ENCODE measurements around the gene EPS8L3. TPM values are rescaled to one million over a fixed set of nuclear protein-coding genes. Genes with fewer than 3 reads are reported as not detected.
"Not testable (repeated sequence)": the region's sequence is repeated elsewhere in the genome, so short reads cannot be mapped to it uniquely, and the experiment has no call there.

Gene EPS8L3, protein sequence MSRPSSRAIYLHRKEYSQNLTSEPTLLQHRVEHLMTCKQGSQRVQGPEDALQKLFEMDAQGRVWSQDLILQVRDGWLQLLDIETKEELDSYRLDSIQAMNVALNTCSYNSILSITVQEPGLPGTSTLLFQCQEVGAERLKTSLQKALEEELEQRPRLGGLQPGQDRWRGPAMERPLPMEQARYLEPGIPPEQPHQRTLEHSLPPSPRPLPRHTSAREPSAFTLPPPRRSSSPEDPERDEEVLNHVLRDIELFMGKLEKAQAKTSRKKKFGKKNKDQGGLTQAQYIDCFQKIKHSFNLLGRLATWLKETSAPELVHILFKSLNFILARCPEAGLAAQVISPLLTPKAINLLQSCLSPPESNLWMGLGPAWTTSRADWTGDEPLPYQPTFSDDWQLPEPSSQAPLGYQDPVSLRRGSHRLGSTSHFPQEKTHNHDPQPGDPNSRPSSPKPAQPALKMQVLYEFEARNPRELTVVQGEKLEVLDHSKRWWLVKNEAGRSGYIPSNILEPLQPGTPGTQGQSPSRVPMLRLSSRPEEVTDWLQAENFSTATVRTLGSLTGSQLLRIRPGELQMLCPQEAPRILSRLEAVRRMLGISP
- total RNA-seq (2014; rRNA removed; shearing (Covaris generic)), result 0.15 TPM in 1 of 2 replicates, not detected in the other
- polyA plus RNA-seq (2014; cell fraction: nucleus; rRNA removed), result 0.22 TPM in 1 of 2 replicates, not detected in the other

DNA sequence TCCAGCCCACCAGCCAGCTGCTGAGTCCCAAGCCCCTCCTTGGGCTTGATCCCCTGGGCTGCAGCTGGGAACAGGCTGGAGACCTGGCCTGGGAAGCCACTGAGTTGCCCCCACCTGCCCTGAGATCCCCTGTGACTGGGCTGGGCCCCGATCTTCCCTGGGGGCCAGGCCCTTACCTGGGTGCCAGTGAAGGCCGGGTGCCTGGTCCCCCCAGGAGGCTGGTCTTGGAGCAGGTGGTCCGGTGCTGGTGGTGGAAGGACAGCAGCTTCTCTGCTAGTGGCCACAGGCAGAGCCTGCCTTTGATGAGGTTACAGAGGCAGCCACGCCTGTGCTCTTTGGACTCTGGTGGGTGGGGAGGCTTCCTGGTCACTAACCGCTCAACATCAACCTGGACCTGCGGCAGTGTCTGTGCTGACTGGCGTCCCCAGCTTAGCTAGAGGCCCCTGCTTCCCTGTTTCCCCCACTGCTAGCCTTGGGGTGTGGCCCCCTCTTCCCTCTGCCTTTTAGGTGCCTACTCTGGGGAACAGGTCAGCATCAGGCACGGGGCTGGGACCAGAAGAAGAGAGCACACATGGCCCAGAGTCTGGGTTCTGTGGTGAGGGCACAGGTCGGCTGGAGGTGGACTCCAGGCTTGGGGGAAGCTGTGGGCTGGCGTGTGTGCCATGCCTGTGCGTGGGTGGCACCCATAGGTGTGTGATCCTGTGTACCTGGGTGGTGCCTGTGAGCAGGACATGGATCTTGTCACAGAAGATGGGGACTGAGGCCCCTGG, at the start of gene EPS8L3:
Gene EPS8L3 (minus strand): TSS at position 278 of the 770 bp plus-strand sequence. CDS start 2,174 bp downstream, outside the sequence.
- DNase-seq (ENCODE audit: extremely low read depth, low read depth), result no peak

DNA sequence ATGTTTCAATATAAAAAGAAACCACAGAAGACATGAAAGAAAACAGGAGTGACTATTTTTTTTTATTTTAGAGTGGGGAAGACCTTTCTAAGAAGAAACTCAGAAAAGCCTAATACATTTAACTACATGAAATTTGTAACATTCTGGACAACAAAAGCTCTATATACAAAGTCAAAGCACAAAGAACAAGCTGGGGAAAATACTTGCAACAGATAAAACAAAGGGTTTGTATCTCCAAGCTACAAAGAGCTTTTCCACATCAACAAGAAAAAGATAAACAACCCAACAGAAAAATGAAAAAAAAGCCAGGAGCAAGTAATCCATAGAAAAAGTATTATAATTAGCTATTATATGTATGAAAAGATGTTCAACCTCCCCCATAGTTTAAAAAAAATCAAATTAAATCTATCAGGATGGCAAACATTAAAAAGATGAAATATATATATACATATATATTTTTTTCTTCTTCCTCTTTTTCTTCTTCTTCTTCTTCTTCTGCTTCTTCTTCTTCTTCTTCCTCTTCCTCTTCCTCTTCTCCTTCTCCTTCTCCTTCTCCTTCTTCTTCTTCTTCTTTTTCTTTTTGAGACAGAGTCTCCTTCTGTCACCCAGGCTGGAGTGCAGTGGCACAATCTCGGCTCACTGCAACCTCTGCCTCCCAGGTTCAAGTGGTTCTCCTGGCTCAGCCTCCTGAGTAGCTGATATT, 49.1 kb upstream of the EPS8L3 start:
- no peak for DNase-seq (ENCODE audit: extremely low read depth, low read depth)

DNA sequence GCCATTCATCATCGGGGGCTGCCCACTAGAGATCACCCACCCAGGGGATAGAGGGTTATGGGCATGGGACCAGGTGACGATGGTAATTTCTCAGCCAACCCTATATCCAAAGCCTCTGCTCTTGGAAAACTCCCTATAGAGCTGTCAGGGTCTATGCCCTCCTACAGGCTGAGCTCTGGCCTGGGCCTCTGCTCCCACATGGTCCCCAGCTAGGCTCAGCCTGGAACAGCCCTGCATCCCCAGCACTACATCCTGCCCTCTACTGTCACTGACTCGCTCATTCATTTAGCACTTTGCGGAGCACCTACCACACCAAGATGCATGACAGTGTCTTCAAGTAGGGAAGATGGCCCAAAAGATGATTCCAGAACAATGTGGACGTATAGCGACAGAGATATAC, 45.0 kb upstream of the EPS8L3 start:
- no peak for DNase-seq (ENCODE audit: extremely low read depth, low read depth)

DNA sequence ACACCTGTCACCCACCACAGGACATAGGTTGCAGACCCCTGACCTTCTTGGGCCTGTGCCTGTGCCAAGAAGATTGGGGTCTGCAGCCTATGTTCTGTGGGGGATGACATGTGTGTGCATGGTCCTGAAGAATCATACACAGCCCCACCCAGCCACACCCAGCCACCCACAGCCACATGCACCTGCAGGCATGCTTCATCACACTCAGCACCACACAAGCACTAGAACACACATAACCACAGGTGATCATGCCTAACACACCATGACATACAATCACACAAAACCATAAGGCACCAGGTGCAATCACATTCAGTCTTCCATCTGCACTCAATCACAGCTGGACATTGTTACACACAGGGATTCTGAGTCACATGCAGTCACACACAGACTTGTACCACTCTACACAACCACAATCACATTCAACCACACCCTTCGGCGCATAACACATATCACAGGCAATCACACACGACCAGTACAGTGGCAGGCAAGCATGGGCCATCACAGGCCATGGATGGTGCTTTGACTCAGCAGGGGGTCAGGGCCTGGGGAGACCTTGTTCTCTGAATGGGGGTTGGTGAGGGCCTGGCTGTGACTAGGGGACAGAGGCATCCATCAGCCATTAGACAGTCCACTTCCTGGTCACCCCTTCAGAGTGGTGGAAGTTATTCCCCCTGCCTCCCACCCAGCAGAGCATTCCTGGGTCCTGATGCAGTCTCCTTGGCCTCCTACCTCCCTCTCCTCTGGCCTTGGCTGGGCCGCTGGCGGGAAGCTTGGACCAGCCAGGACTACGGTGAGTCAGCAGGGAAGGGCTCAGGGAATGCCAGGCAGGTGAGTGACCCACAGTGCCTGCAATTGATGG, 44.3 kb upstream of the EPS8L3 start:
- no peak for DNase-seq (ENCODE audit: extremely low read depth, low read depth)

DNA sequence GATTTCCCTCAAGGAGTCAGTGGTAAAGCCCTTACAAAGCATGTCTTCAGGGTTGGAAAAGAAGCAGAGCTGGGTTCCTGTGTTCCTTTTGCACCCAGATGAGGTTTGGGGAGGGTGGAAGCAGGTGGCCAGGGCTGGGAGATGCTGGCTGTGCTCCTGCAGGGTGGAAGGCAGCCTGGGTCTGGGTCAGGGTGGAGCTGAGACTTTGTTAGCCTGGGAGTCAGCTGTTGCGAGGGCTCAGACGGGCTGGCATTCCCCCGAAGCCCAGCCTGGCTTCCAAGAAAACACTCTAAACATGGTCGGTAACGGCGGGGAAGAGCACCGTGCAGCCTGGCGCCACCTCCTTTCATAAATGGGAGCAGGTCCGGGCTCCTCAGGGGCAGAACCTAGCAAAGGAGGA, 43.7 kb upstream of the EPS8L3 start:
- DNase-seq (ENCODE audit: extremely low read depth, low read depth), result no peak

DNA sequence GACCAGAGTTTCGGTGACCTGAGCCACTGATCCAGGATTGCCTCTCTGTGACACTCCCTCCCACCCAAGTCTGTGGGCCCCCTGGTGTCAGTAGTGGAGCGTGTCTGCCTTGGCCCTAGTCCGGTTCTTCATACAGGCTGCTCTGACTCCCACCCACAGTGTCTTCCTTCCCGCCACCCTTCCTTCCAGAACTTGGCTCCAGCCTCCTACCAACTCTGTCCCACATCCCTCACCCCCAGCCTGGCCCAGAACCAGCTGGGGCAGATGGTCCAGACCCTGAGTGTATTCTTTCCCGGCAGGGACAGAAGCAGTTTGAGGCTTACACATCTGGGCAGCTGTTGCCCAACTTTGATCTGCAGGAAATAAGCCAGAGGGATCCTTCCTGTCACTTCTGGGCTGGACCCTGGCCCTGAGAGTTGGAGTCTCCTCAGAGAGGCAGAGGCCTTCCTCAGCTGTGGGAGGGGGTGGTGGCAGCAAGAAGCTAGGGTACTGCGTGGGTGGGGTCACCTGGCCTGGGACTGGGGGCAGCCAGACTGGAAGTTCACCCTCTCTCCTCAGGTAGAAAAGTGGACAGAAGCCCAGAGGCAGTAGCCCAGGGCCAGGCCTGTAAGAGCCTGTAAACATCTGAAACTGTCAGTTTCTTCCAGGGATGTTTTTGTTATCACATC, 43.1 kb upstream of the EPS8L3 start:
- no peak for DNase-seq (ENCODE audit: extremely low read depth, low read depth)

DNA sequence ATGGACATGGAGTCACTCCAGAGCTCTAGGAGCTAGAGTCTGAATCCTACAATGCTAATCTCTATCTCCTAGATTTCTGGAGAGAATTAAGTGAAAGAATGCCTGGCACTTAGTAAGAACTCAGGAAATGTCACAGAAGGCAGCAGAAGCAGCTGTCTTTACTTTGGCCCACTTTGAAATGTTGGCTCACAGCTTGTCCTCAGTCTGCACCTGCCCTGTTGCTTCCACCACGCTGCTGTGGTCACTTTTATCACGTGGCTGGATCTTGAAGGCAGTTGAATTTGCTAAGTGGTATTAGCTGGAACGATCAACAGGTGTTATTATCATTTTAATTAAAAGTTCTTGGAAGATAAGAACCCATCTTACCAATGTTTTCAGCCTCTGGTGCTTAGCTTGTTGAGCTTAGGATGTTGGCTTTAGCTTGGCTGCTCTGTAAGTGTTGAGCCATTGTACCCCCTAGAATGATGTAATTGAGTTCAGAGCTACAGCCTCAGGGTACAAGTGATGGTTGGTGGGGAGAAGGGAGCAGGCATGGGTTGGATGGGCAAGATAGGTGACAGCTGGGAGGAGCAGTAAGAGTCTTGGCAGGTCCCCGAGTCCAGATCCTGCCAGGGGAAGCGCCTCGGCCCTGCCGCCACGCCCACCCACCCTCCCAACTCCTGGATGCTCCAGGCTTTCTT, 41.9 kb upstream of the EPS8L3 start:
- no peak for DNase-seq (ENCODE audit: extremely low read depth, low read depth)

DNA sequence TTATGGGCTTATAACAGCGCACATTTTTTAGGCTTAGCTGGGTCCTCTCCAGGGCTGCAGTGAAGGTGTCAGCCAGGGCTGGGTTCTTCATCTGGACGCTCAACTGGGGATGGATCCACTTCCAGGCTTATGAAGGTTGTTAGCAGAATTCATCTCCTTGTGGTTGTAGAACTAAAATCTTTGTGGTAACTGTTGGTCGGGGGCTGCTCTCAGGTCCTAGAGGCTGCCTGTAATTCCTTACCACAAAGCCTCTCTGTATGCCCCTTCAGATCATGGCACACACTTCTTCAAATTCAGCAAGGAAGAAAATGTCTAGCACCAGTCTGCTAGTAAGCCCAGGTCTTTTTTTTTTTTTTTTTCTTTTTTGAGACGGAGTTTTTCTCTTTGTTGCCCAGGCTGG, 40.9 kb upstream of the EPS8L3 start:
- DNase-seq (ENCODE audit: extremely low read depth, low read depth), result no peak

DNA sequence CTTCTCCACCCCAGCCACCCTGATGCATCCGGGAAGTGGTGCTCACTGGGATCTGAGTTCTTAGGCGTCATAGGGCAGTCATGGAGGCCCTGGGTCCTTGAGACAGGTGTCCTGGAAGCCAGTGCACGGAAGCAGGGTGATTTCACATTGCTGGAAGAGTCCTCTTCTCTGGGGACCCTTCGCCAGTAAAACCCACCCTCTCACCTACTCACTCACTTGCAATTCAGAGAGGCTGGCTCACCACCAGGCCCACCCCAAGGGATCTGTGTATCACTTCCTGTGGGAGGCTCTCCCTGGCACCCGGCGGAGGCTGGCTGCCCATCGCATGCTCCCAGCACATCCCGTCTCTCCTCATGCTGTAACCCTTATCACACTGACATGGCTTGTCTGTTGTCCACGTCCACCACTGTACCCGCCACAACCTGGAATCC, 40.2 kb upstream of the EPS8L3 start:
- DNase-seq (ENCODE audit: extremely low read depth, low read depth), result no peak

DNA sequence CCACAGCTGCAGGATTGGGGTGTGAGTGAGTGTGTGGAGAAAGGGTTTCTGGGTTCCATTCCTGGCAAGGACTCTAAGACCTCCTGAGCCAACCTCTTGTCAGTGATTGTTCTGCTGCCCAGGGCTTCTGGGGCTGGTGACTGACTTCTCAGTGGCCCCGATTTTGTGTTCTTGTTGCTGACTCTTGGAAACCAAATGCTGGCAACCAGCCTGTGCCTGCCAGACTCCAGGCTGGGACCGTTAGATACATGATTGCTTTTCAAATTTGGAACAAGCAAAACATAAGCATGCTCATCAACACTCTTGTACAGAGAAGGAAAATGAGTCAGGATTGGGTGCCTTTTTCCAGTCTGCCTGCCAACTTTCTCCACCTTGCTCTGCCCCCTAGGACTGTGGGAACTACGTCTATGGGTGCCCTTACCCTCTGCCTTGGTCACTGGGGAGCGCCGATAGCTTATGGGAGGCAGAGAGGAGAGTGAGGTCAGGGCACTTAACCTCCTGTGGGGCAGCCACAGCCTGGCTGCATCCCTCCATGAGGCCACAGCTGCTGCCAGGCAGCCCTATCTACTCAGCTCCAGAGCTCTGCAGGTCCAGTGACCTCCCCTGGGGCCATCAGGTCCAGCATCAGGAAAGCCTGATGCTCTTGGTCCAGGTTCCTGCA, 39.3 kb upstream of the EPS8L3 start:
- no peak for DNase-seq (ENCODE audit: extremely low read depth, low read depth)

DNA sequence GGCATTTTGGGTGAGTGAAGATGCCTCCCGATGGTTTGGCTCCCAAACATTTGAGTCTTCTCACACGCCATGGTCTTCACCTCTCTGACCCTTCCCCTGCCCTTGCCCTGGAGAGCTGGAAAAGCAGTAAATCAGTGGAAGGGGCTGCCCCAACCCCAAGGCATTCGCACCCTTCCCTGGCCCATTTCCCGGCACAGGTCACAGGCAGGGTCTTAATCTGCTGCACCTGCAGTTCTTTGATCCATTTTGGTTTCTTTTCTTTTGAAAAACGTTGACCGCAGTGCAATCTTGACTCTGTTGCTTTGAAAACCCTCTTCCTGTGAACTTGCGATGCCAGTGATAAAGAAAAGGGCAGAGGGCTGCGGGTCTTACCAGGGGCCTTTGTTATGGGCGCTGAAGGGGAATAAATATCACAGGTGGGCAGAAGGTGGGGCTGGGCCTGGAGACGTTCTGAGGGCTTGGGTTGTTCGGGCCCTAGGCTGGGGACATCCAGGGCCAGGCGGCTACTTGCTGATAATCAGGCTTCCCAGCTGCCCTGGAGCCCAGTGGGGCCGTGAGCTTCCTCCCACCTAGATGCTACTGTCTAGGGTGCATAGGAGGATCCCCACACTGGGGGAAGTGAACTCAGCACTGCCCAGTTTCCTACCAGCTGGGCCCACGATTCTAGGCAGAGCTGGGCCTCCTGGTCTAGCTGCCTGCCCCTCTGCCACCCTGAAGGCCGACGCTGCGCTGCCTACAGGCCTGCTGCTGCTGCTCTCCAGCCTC, 38.6 kb upstream of the EPS8L3 start:
- DNase-seq (ENCODE audit: extremely low read depth, low read depth), result no peak

DNA sequence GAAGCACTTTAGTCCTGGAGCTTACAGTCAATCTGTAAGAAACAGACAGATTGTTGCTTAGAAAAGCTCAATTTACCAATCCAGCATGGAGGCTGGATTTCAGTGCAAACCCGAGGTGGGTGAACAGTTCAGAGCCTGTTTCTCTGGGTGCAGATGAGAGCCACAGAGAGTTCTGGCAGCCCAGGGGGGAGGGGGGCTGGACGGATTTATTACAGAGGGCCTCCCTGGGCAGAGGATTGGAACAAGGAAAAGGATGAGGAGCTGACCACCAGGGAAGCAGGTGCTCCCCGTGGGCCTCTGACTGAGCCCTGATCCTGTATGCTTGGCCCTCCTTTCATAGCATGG, 38.0 kb upstream of the EPS8L3 start:
- no peak for DNase-seq (ENCODE audit: extremely low read depth, low read depth)

DNA sequence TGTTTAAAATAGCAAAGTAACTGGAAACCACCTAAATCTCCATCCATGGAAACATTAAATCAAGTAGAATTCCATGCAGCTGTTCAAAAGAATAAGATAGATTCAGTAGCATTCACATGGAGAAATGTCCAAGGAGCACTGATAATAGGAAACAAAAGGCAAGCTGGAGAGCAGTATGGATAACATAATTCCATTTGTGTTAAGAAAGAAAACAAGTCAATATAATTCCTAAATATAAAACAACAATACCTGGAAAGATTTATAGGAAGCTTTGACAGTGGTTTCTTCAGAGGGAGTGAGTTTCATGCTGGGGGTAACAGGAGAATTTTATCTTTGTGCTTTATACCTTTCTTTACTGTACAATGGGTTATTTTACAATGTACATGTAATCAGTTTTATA, 36.6 kb upstream of the EPS8L3 start:
- no peak for DNase-seq (ENCODE audit: extremely low read depth, low read depth)

DNA sequence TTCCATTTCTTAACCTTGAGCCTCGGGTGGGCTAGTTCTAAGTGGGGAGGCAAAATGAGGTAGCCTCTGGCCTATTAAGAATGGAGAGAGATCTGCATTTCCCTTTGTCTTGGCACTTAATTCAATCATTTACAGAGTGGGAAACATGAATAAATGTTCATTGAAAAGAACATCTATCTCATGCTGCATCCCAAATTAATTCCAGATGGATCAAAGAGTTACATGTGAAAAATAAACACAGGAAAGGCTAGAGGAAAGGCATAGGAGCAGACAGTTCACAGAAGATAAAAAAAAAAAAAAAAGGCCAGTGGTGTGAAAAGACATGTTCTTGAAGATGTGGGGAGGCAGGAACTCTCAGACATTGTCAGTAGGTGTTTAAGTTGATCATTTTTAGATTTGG, 35.7 kb upstream of the EPS8L3 start:
- no peak for DNase-seq (ENCODE audit: extremely low read depth, low read depth)

DNA sequence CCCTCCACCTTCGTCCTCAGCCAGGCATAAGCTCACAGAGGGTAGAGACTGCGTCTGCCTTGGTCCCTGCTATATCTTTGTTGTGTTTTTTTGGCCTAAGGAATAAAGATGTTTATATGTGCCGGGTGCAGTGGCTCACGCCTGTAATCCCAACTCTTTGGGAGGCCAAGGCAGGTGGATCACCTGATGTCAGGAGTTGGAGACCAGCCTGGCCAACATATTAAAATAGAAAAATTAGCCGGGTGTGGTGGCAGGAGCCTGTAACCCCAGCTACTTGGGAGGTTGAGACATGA, 33.5 kb upstream of the EPS8L3 start:
- DNase-seq (ENCODE audit: extremely low read depth, low read depth), result not testable (repeated sequence)

DNA sequence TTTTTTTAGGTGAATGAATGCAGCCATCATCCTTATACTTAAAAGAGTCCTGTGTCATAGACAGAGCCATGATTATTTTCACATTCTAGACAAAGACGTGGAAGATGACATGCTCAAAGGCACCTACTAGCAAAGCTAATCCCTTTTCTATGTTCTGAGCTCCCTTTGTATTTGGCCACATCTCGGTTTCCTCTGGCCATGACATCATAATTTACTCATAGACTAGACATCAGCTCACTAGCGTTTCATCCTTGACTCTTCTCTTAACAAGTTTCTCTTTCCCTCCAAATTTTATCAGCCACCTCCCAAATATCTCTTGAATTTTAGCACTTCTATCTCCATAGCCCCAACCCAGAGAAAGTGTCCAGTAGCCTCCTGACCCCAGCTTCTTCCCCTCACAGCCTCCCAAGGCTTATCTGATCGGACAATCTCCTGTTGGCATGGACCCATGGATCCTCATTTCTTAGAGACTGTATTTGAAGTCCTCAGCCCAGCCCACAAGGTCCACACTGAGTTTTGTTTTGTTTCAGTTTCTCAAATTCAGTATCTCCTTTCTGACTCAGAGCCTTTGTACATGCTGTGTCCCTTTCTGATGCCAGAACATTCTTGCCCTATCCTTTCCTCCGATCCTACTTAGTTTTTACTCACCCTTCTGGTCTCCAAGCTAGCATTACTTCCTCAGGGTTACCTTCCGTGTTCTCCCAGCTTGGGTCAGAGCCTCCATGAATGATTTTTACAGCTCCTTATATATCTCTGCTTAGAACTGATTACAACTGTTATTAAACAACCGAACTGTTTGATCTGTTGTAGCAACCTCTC, 33.0 kb upstream of the EPS8L3 start:
- DNase-seq (ENCODE audit: extremely low read depth, low read depth), result no peak

All from NCI-H460 (cell line).